ENCODE measurements around the gene PKD2.

DNA sequence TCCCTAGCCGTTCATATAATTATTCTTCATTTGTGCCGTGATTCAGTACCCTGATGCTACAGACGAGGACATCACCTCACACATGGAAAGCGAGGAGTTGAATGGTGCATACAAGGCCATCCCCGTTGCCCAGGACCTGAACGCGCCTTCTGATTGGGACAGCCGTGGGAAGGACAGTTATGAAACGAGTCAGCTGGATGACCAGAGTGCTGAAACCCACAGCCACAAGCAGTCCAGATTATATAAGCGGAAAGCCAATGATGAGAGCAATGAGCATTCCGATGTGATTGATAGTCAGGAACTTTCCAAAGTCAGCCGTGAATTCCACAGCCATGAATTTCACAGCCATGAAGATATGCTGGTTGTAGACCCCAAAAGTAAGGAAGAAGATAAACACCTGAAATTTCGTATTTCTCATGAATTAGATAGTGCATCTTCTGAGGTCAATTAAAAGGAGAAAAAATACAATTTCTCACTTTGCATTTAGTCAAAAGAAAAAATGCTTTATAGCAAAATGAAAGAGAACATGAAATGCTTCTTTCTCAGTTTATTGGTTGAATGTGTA lies 24.9 kb upstream of the PKD2 start:
- TF ChIP-seq, protein P1, sequence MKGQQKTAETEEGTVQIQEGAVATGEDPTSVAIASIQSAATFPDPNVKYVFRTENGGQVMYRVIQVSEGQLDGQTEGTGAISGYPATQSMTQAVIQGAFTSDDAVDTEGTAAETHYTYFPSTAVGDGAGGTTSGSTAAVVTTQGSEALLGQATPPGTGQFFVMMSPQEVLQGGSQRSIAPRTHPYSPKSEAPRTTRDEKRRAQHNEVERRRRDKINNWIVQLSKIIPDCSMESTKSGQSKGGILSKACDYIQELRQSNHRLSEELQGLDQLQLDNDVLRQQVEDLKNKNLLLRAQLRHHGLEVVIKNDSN (CRISPR knock-in tag; IDR thresholded peaks at IDR 0.05) = no peak
- no peak for TF ChIP-seq PRRX2 (CRISPR knock-in tag; IDR thresholded peaks at IDR 0.05)
- TF ChIP-seq, protein P2, sequence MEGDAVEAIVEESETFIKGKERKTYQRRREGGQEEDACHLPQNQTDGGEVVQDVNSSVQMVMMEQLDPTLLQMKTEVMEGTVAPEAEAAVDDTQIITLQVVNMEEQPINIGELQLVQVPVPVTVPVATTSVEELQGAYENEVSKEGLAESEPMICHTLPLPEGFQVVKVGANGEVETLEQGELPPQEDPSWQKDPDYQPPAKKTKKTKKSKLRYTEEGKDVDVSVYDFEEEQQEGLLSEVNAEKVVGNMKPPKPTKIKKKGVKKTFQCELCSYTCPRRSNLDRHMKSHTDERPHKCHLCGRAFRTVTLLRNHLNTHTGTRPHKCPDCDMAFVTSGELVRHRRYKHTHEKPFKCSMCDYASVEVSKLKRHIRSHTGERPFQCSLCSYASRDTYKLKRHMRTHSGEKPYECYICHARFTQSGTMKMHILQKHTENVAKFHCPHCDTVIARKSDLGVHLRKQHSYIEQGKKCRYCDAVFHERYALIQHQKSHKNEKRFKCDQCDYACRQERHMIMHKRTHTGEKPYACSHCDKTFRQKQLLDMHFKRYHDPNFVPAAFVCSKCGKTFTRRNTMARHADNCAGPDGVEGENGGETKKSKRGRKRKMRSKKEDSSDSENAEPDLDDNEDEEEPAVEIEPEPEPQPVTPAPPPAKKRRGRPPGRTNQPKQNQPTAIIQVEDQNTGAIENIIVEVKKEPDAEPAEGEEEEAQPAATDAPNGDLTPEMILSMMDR (IDR thresholded peaks at IDR 0.05) = no peak
- TF ChIP-seq, protein P3, sequence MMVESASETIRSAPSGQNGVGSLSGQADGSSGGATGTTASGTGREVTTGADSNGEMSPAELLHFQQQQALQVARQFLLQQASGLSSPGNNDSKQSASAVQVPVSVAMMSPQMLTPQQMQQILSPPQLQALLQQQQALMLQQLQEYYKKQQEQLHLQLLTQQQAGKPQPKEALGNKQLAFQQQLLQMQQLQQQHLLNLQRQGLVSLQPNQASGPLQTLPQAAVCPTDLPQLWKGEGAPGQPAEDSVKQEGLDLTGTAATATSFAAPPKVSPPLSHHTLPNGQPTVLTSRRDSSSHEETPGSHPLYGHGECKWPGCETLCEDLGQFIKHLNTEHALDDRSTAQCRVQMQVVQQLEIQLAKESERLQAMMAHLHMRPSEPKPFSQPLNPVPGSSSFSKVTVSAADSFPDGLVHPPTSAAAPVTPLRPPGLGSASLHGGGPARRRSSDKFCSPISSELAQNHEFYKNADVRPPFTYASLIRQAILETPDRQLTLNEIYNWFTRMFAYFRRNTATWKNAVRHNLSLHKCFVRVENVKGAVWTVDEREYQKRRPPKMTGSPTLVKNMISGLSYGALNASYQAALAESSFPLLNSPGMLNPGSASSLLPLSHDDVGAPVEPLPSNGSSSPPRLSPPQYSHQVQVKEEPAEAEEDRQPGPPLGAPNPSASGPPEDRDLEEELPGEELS (CRISPR knock-in tag; IDR thresholded peaks at IDR 0.05) = no peak
- TF ChIP-seq FOXJ3 (CRISPR knock-in tag; IDR thresholded peaks at IDR 0.05; ENCODE audit: borderline replicate concordance) = no peak
- no peak for TF ChIP-seq ESRRA (CRISPR knock-in tag; IDR thresholded peaks at IDR 0.05; ENCODE audit: borderline replicate concordance)
- TF ChIP-seq, protein P4, sequence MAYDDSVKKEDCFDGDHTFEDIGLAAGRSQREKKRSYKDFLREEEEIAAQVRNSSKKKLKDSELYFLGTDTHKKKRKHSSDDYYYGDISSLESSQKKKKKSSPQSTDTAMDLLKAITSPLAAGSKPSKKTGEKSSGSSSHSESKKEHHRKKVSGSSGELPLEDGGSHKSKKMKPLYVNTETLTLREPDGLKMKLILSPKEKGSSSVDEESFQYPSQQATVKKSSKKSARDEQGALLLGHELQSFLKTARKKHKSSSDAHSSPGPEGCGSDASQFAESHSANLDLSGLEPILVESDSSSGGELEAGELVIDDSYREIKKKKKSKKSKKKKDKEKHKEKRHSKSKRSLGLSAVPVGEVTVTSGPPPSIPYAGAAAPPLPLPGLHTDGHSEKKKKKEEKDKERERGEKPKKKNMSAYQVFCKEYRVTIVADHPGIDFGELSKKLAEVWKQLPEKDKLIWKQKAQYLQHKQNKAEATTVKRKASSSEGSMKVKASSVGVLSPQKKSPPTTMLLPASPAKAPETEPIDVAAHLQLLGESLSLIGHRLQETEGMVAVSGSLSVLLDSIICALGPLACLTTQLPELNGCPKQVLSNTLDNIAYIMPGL (CRISPR knock-in tag; IDR thresholded peaks at IDR 0.05) = no peak
- TF ChIP-seq, protein P5, sequence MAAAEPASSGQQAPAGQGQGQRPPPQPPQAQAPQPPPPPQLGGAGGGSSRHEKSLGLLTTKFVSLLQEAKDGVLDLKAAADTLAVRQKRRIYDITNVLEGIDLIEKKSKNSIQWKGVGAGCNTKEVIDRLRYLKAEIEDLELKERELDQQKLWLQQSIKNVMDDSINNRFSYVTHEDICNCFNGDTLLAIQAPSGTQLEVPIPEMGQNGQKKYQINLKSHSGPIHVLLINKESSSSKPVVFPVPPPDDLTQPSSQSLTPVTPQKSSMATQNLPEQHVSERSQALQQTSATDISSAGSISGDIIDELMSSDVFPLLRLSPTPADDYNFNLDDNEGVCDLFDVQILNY (CRISPR knock-in tag; IDR thresholded peaks at IDR 0.05) = no peak
- TF ChIP-seq, protein P6, sequence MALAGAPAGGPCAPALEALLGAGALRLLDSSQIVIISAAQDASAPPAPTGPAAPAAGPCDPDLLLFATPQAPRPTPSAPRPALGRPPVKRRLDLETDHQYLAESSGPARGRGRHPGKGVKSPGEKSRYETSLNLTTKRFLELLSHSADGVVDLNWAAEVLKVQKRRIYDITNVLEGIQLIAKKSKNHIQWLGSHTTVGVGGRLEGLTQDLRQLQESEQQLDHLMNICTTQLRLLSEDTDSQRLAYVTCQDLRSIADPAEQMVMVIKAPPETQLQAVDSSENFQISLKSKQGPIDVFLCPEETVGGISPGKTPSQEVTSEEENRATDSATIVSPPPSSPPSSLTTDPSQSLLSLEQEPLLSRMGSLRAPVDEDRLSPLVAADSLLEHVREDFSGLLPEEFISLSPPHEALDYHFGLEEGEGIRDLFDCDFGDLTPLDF (CRISPR knock-in tag; IDR thresholded peaks at IDR 0.05) = no peak
- no peak for TF ChIP-seq JUN (CRISPR knock-in tag; IDR thresholded peaks at IDR 0.05)
- no peak for TF ChIP-seq SOX15 (CRISPR knock-in tag; IDR thresholded peaks at IDR 0.05)
- TF ChIP-seq, protein P7, sequence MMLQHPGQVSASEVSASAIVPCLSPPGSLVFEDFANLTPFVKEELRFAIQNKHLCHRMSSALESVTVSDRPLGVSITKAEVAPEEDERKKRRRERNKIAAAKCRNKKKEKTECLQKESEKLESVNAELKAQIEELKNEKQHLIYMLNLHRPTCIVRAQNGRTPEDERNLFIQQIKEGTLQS (CRISPR knock-in tag; conservative IDR thresholded peaks at IDR 0.05) = no peak
- no peak for TF ChIP-seq ELF4 (CRISPR knock-in tag; IDR thresholded peaks at IDR 0.05; ENCODE audit: low read depth)
